K562 (cell line): ENCODE results near the gene PSMD13. TPM values are rescaled to one million over a fixed set of nuclear protein-coding genes. Genes with fewer than 3 reads are reported as not detected.

Experiments
- ATAC-seq: fragments of 200-7000 bp; cut with Tn5 transposase; 3 replicates; pipeline ENCODE4 v1.9.1; 2020; ENCODE audit warnings: moderate library complexity
- BruUV-seq: library from RNA; stranded (reverse); fragments of 400-500 nt; replicated peaks from 2 replicates; lab custom pipeline; 2021; lab: Mats Ljungman, UMichigan
- CTCF ChIA-PET: fragments of 300-600 bp; formaldehyde crosslinking; extraction: SDS; loops from one replicate; lab custom pipeline; 2021; ENCODE audit warnings: low intra/inter-chr PET ratio; lab: Yijun Ruan, JAX
- POLR2A ChIA-PET: fragments of 300-600, 350-650 bp; sonication (Branson Sonifier 250); formaldehyde crosslinking; extraction: SDS; loops from one replicate; lab custom pipeline; 2021; ENCODE audit warnings: antibody characterized with exemption, inconsistent platforms; lab: Yijun Ruan, JAX
- DNase-seq, 4 experiments: peaks; one replicate each; pipeline versions ENCODE4 v3.0.0 to v3.0.0-alpha.2; 2011 to 2018; ENCODE audit warnings: low spot score in 3 of 4, mixed read lengths in 3 of 4; ENCODE audit errors: extremely low read depth in 1 of 4
- FAIRE-seq: peaks from 2 replicates; lab custom pipeline; 2011; peaks lifted over from hg19 to GRCh38; lab: Jason Lieb, UNC
- H2AFZ ChIP-seq: 2 replicates; pipeline ENCODE4 v1.6.0; 2011; ENCODE audit warnings: low read depth, low read length, control low read depth, inconsistent platforms
- H3K27ac ChIP-seq: fragments of 200-600 bp; 3 replicates; pipeline ENCODE4 v1.8.0; 2011; ENCODE audit warnings: low read depth, mild to moderate bottlenecking, control low read depth, inconsistent platforms, low read length, moderate library complexity, mixed read lengths; ENCODE audit errors: extremely low read depth
- H3K27me3 ChIP-seq, 2 experiments: fragments of 300-600 bp in 1 of 2; 2 replicates in 1 of 2; 3 replicates in 1 of 2; pipeline versions ENCODE4 v1.6.0 to v1.8.0; 2011; ENCODE audit warnings: inconsistent platforms in 2 of 2, low read length in 2 of 2, mild to moderate bottlenecking in 1 of 2, mixed read lengths in 1 of 2, moderate library complexity in 1 of 2; ENCODE audit not compliant: control insufficient read depth in 2 of 2, insufficient read depth in 2 of 2
- H3K36me3 ChIP-seq: fragments of 300-600 bp; 3 replicates; pipeline ENCODE4 v1.8.0; 2011; ENCODE audit warnings: mild to moderate bottlenecking, low read length, inconsistent platforms; ENCODE audit not compliant: control insufficient read depth, insufficient read depth
- H3K4me1 ChIP-seq, 2 experiments: fragments of 200-600 bp in 1 of 2; replicated peaks in 1 of 2; 2 replicates in 1 of 2; 3 replicates in 1 of 2; pipeline versions ENCODE4 v1.5.1 to v1.8.0; 2011; ENCODE audit warnings: inconsistent platforms in 2 of 2, low read length in 2 of 2, mild to moderate bottlenecking in 1 of 2, mixed read lengths in 1 of 2, moderate library complexity in 1 of 2; ENCODE audit not compliant: control insufficient read depth in 2 of 2, insufficient read depth in 2 of 2
- H3K4me2 ChIP-seq: 2 replicates; pipeline ENCODE4 v1.6.1; 2011; ENCODE audit warnings: low read length, control low read depth, inconsistent platforms, mixed read lengths; ENCODE audit not compliant: insufficient read depth
- H3K4me3 ChIP-seq: fragments of 200-600 bp; sonication (generic), shearing (Covaris generic); 2 replicates; pipeline ENCODE4 v1.5.1; 2016; ENCODE audit warnings: control low read depth, inconsistent platforms
- H3K79me2 ChIP-seq: fragments of 200-600 bp; 3 replicates; pipeline ENCODE4 v1.8.0; 2011; ENCODE audit warnings: low read length, inconsistent platforms; ENCODE audit not compliant: control insufficient read depth, insufficient read depth
- H3K9ac ChIP-seq, 2 experiments: 2 replicates each; pipeline versions ENCODE4 v1.6.0 to v1.6.1; 2011; ENCODE audit warnings: low read depth in 2 of 2, low read length in 2 of 2, control low read depth in 1 of 2, inconsistent platforms in 1 of 2, mild to moderate bottlenecking in 1 of 2, mixed read lengths in 1 of 2; ENCODE audit not compliant: insufficient read depth in 1 of 2
- H3K9me1 ChIP-seq: one replicate; pipeline ENCODE4 v1.6.0; 2011; ENCODE audit warnings: inconsistent platforms, mild to moderate bottlenecking, low read length, moderate library complexity; ENCODE audit not compliant: control insufficient read depth, insufficient read depth
- H3K9me3 ChIP-seq: replicated peaks from 2 replicates; pipeline ENCODE4 v1.5.1; 2011; ENCODE audit warnings: low read depth, low read length, inconsistent platforms; ENCODE audit not compliant: control insufficient read depth, insufficient read depth
- H4K20me1 ChIP-seq: replicated peaks from 2 replicates; pipeline ENCODE4 v1.6.1; 2011; ENCODE audit warnings: low read length, inconsistent platforms, mixed read lengths; ENCODE audit not compliant: control insufficient read depth, insufficient read depth
- CBX5 ChIP-seq: IDR thresholded peaks from 2 replicates; pipeline ENCODE4 v1.6.1; 2014; ENCODE audit warnings: low read depth, borderline replicate concordance
- CREB3 ChIP-seq: fragments of 450-650 bp; conservative IDR thresholded peaks from 2 replicates; pipeline ENCODE4 v1.6.1; 2016; ENCODE audit warnings: missing genetic modification characterization, low read depth, mild to moderate bottlenecking, missing compliant biosample characterization, moderate library complexity
- DNMT1 ChIP-seq: fragments of 450-650 bp; IDR thresholded peaks from 2 replicates; pipeline ENCODE4 v1.6.1; 2016; ENCODE audit warnings: antibody characterized with exemption, mild to moderate bottlenecking
- FOSL1 ChIP-seq: fragments of 200-800 bp; sonication (Bioruptor generic); conservative IDR thresholded peaks from 2 replicates; pipeline ENCODE4 v1.6.1; 2016; ENCODE audit warnings: missing genetic modification characterization, missing compliant biosample characterization
- FUS ChIP-seq: fragments of 200-400 bp; formaldehyde crosslinking; optimal IDR thresholded peaks from 2 replicates; pipeline ENCODE3; 2017; ENCODE audit warnings: low read depth, low read length
- HMGN3 ChIP-seq: IDR thresholded peaks from 2 replicates; pipeline ENCODE4 v1.6.1; 2011; ENCODE audit warnings: borderline replicate concordance, low read depth, mild to moderate bottlenecking, mixed read lengths, low read length; ENCODE audit not compliant: insufficient read length; ENCODE audit errors: extremely low read depth
- NCOA4 ChIP-seq: fragments of 450-650 bp; IDR thresholded peaks from 2 replicates; pipeline ENCODE4 v1.6.1; 2018; ENCODE audit warnings: mild to moderate bottlenecking; ENCODE audit not compliant: partially characterized antibody
- POLR2G ChIP-seq: fragments of 200-400 bp; formaldehyde crosslinking; IDR thresholded peaks from 2 replicates; pipeline ENCODE4 v1.6.1; 2017; ENCODE audit warnings: low read depth, mild to moderate bottlenecking, antibody characterized with exemption, low read length, moderate library complexity
- RBFOX2 ChIP-seq: fragments of 200-400 bp; formaldehyde crosslinking; IDR thresholded peaks from 2 replicates; pipeline ENCODE4 v1.6.1; 2017; ENCODE audit warnings: low read depth, mild to moderate bottlenecking, low read length, moderate library complexity
- SAFB ChIP-seq: fragments of 200-400 bp; formaldehyde crosslinking; IDR thresholded peaks from 2 replicates; pipeline ENCODE4 v1.6.1; 2017; ENCODE audit warnings: low read depth, low read length, borderline replicate concordance
- STAT5A ChIP-seq: IDR thresholded peaks from 2 replicates; pipeline ENCODE4 v1.6.1; 2012; ENCODE audit warnings: low read length, inconsistent platforms, borderline replicate concordance
- UBTF ChIP-seq, 2 experiments: IDR thresholded peaks; 2 replicates each; pipeline ENCODE4 v1.6.1; 2012; ENCODE audit warnings: improper control_type of control experiment in 2 of 2, low read depth in 2 of 2, low read length in 2 of 2, borderline replicate concordance in 1 of 2
- ZNF239 ChIP-seq: fragments of 250-450 bp; sonication (Bioruptor Pico); IDR thresholded peaks from 2 replicates; pipeline ENCODE4 v1.4.0; 2020; ENCODE audit warnings: mild to moderate bottlenecking
- ZNF584 ChIP-seq: fragments of 200-800 bp; sonication (Bioruptor generic); IDR thresholded peaks from 2 replicates; pipeline ENCODE4 v1.6.1; 2016; ENCODE audit warnings: low read depth, mild to moderate bottlenecking, missing genetic modification characterization, missing compliant biosample characterization
- WGBS: fragments of 100-300 bp; shearing (Covaris generic); methylation state at CpG from one replicate; pipeline ENCODE4 v1.1.6; 2016; ENCODE audit warnings: low coverage, mixed read lengths; ENCODE audit not compliant: insufficient coverage; ENCODE audit errors: missing lambda C conversion rate; 5-methylcytosine and 5-hydroxymethylcytosine counted together
- in situ Hi-C: fragments of 300-500 bp; cut with MboI; formaldehyde crosslinking; loops from 4 replicates; pipeline ENCODE4 v1.15.0; 2018; ENCODE audit warnings: inconsistent platforms, mixed read lengths
- intact Hi-C: fragments of 100-400 bp; cut with micrococcal nuclease; formaldehyde crosslinking; loops from 2 replicates; pipeline ENCODE4 v1.14.2; 2022
- polyA plus RNA-seq, 8 experiments: library from polyadenylated mRNA; depleted of rRNA in 4 of 8; stranded (reverse) in 5 of 8; unstranded in 3 of 8; fragments of >200 nt; fragmentation: Nextera tagmentation in 2 of 8; fragmentation: Illumina TruSeq in 1 of 8; extraction: Ambion mirVana in 2 of 8; extraction: Trizol in 1 of 8; gene quantifications; 2 replicates each; pipeline versions ENCODE4 v1.2.1 to v1.2.3, GENCODE V29; 2011 to 2014; ENCODE audit warnings: inconsistent platforms in 1 of 8, missing spikeins in 1 of 8
- total RNA-seq, 7 experiments: library from RNA; depleted of rRNA in 6 of 7; stranded (reverse); fragments of >200 nt in 6 of 7; fragmentation: Illumina TruSeq in 2 of 7; extraction: Trizol in 2 of 7; gene quantifications; 2 replicates each; pipeline versions ENCODE4 v1.2.1 to v1.2.3, GENCODE V29; 2011 to 2021; ENCODE audit warnings: low replicate concordance in 1 of 7

Gene PSMD13
- total and polyA plus RNA-seq, 9 of the 15 experiments (the other 6 are each of a cell fraction or from before 2014, with no cell fraction given) = 185 to 383 (median 267) TPM

GRCh38 chr11:212150-213100 lies 24.4 kb upstream of the PSMD13 start:
- Histone ChIP-seq H4K20me1 (peaks cover 18% of the 10 kb centered on the region; the same call in 1 of the 2 replicates), H3K36me3 (peaks cover 72% of the 10 kb centered on the region), H2AFZ (no peak overlapping the region), H3K79me2 (peaks cover 36% of the 10 kb centered on the region), H3K4me1 (peaks cover 24 to 37% of the 10 kb centered on the region in 2 experiments; a peak in 4 of 5 replicates), H3K9me3 (no peaks in the 10 kb centered on the region), H3K27ac (no peak overlapping the region), H3K9ac (peak overlapping the region in 1 of 2 experiments; percentile 64; a peak in 1 of 4 replicates), H3K9me1 (peaks cover 10% of the 10 kb centered on the region), H3K4me2 (no peak overlapping the region), H3K4me3 (no peak overlapping the region), H3K27me3 (no peaks in the 10 kb centered on the region; a peak in 1 of 5 replicates)
- 97% methylated on average over 17 of the region's 17 CpGs for WGBS
- ATAC-seq (no peak), FAIRE-seq (no peak), DNase-seq (no peak)
- intact Hi-C loops (no loop called here), in situ Hi-C loops (loop anchor here (10.0 kb wide), 1 partner anchor 152 kb away; the partner anchor contains the start of gene B4GALNT4)
- CTCF ChIA-PET = no interaction called here
- no peak for TF ChIP-seq CREB3
- TF ChIP-seq CBX5 = no peak
- no peak for TF ChIP-seq HMGN3
- no peak for TF ChIP-seq NCOA4
- no peak for TF ChIP-seq DNMT1
- TF ChIP-seq POLR2G = peak; percentile 56
- TF ChIP-seq ZNF584 (CRISPR knock-in tag) = no peak
- TF ChIP-seq SAFB = no peak
- no peak for TF ChIP-seq FUS
- no peak for TF ChIP-seq FOSL1 (tag)
- TF ChIP-seq RBFOX2 = peak; percentile 49; the same call in 1 of the 2 replicates
- TF ChIP-seq STAT5A = no peak
- TF ChIP-seq UBTF (IDR thresholded peaks at IDR 0.05; ENCODE audit: borderline replicate concordance in 1 of 2, low read depth in 2 of 2, low read length in 2 of 2) = no peak
- TF ChIP-seq ZNF239 (CRISPR knock-in tag) = no peak
- no TSS peak for BruUV-seq
- POLR2A ChIA-PET = interaction anchor here (0.5 to 1.6 kb wide), 4 partner anchors 10 to 1234 kb away, joined by 3 to 6 read pairs (median 3); no protein-coding TSS in a partner anchor
